ENCODE measurements around the gene TAAR1. TPM values are rescaled to one million over a fixed set of nuclear protein-coding genes. Genes with fewer than 3 reads are reported as not detected.

TAAR1 gene
- total RNA-seq, 1 experiment from 2014 or later = not detected

DNA sequence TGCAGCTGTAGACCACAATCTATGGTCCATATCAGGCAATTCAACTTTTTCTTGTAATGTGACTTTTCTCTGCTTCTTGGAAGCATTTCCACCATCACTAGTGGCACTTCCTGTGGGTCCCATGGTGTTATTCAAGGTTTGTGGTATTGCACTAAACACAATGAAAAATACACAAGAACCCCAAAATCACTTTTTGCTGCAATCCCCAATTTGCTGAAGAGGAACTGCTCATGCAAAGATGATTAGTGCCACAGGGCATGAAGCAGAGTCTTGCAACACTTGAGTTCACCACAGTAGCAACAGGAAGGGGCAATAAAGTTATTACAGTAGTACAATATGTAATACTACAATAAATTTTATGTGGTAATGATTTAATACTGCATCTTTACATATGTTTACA lies 16.8 kb upstream of the TAAR1 start:
- ChIA-PET POLR2A (no interaction called here), CTCF (no interaction called here), RAD21 (ENCODE audit: low non-redundant PET in 1 of 2, low total read pairs in 2 of 2, uncharacterized antibody in 2 of 2, unreplicated experiment in 2 of 2) (no interaction called here)
- H3K9me3 ChIP-seq (ENCODE audit: control insufficient read depth in 1 of 2, insufficient read depth in 1 of 2, low read depth in 1 of 2, low read length in 2 of 2) = no peaks in the 10 kb centered on the region
- no peak overlapping the region for H3K27ac ChIP-seq (ENCODE audit: low read depth, low read length)
- no peak overlapping the region for H2AFZ ChIP-seq (ENCODE audit: low read depth, low read length, poor library complexity, severe bottlenecking)
- no peaks in the 10 kb centered on the region for H3K9me2 ChIP-seq (ENCODE audit: insufficient read depth)
- H3K9ac ChIP-seq (ENCODE audit: low read length) = no peak overlapping the region
- TF ChIP-seq EZH2phosphoT487 (IDR thresholded peaks at IDR 0.05; ENCODE audit: borderline replicate concordance) (no peak), EZH2 (IDR thresholded peaks at IDR 0.05) (no peak), ELF1 (IDR thresholded peaks at IDR 0.05; ENCODE audit: borderline replicate concordance, low read depth) (no peak), EGR1 (IDR thresholded peaks at IDR 0.05; ENCODE audit: low read depth) (no peak), TCF7L2 (IDR thresholded peaks at IDR 0.05; ENCODE audit: borderline replicate concordance, extremely low read depth, insufficient read depth, insufficient read length) (no peak), JUND (IDR thresholded peaks at IDR 0.05) (no peak), SIN3A (IDR thresholded peaks at IDR 0.05; ENCODE audit: low read depth) (no peak), POLR2A (IDR thresholded peaks at IDR 0.05; ENCODE audit: borderline replicate concordance, extremely low read depth, insufficient read depth, insufficient read length) (no peak), ZNF274 (IDR thresholded peaks at IDR 0.05; ENCODE audit: low read depth, low read length) (no peak), SP1 (IDR thresholded peaks at IDR 0.05; ENCODE audit: low read depth) (no peak), POLR2AphosphoS5 (IDR thresholded peaks at IDR 0.05; ENCODE audit: low read depth, low read length) (no peak), SRF (IDR thresholded peaks at IDR 0.05; ENCODE audit: low read depth) (no peak), FOSL1 (IDR thresholded peaks at IDR 0.05; ENCODE audit: low read depth) (no peak), RAD21 (IDR thresholded peaks at IDR 0.05; ENCODE audit: low read depth) (no peak)
- TF ChIP-seq, protein P1, sequence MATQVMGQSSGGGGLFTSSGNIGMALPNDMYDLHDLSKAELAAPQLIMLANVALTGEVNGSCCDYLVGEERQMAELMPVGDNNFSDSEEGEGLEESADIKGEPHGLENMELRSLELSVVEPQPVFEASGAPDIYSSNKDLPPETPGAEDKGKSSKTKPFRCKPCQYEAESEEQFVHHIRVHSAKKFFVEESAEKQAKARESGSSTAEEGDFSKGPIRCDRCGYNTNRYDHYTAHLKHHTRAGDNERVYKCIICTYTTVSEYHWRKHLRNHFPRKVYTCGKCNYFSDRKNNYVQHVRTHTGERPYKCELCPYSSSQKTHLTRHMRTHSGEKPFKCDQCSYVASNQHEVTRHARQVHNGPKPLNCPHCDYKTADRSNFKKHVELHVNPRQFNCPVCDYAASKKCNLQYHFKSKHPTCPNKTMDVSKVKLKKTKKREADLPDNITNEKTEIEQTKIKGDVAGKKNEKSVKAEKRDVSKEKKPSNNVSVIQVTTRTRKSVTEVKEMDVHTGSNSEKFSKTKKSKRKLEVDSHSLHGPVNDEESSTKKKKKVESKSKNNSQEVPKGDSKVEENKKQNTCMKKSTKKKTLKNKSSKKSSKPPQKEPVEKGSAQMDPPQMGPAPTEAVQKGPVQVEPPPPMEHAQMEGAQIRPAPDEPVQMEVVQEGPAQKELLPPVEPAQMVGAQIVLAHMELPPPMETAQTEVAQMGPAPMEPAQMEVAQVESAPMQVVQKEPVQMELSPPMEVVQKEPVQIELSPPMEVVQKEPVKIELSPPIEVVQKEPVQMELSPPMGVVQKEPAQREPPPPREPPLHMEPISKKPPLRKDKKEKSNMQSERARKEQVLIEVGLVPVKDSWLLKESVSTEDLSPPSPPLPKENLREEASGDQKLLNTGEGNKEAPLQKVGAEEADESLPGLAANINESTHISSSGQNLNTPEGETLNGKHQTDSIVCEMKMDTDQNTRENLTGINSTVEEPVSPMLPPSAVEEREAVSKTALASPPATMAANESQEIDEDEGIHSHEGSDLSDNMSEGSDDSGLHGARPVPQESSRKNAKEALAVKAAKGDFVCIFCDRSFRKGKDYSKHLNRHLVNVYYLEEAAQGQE (IDR thresholded peaks at IDR 0.05; ENCODE audit: low read depth) = no peak
- TF ChIP-seq, protein P2, sequence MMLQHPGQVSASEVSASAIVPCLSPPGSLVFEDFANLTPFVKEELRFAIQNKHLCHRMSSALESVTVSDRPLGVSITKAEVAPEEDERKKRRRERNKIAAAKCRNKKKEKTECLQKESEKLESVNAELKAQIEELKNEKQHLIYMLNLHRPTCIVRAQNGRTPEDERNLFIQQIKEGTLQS (IDR thresholded peaks at IDR 0.05) = no peak
- H3K79me2 ChIP-seq (ENCODE audit: insufficient read depth, low read length) = no peaks in the 10 kb centered on the region
- no peaks in the 10 kb centered on the region for H4K20me1 ChIP-seq (ENCODE audit: insufficient read depth)
- intact Hi-C loops (cut with micrococcal nuclease) = no loop called here
- H3K4me3 ChIP-seq (replicated peaks in 1 of 2; ENCODE audit: low read depth in 1 of 2, low read length in 2 of 2) = no peak overlapping the region
- H3K4me1 ChIP-seq (ENCODE audit: control insufficient read depth in 1 of 2, insufficient read depth in 2 of 2, low read length in 2 of 2) = no peaks in the 10 kb centered on the region
- DNase-seq (ENCODE audit: low read depth, low spot score) (no peak), ATAC-seq (no peak)
- no peaks in the 10 kb centered on the region for H3K36me3 ChIP-seq (ENCODE audit: control insufficient read depth in 1 of 2, insufficient read depth in 2 of 2, low read length in 2 of 2)
- H3K27me3 ChIP-seq (ENCODE audit: insufficient read depth, low read length) = no peaks in the 10 kb centered on the region
- no peak overlapping the region for H3K4me2 ChIP-seq (ENCODE audit: low read length)
- BruUV-seq (replicated peaks) = no TSS peak
